ENCODE results near the gene FARS2. TPM values are rescaled to one million over a fixed set of nuclear protein-coding genes. Genes with fewer than 3 reads are reported as not detected.

FARS2 gene
- total and polyA plus RNA-seq, 2 donors (not counting 1 experiment from before 2014, with no cell fraction given), result 33.0 to 35.5 TPM

GRCh38 chr6:5513408-5513807, 252.1 kb downstream of the FARS2 start:
- TF ChIP-seq CTCF (IDR thresholded peaks at IDR 0.05) (no peak), EZH2 (IDR thresholded peaks at IDR 0.05; ENCODE audit: borderline replicate concordance, insufficient read depth, low read depth, low read length, poor library complexity, severe bottlenecking) (no peak)
- CTCF ChIA-PET, result no interaction called here
- peaks cover 4% of the 10 kb centered on the region for H3K79me2 ChIP-seq (ENCODE audit: control insufficient read depth, insufficient read depth, low read length)
- no peaks in the 10 kb centered on the region for H3K9me3 Mint-ChIP-seq (ENCODE audit: insufficient read depth)
- 100% methylated on average over 1 of the region's 6 CpGs for WGBS (ENCODE audit: insufficient coverage)
- POLR2A ChIA-PET, result no interaction called here
- H3K9ac ChIP-seq (ENCODE audit: low read length), result no peak overlapping the region
- H3K4me2 ChIP-seq (replicated peaks; ENCODE audit: low read depth, low read length, poor library complexity, severe bottlenecking), result no peak overlapping the region
- H3K27me3 ChIP-seq (replicated peaks in 1 of 4; ENCODE audit: control extremely low read depth in 1 of 4, control insufficient read depth in 3 of 4, insufficient read depth in 4 of 4, low read length in 3 of 4), result no peaks in the 10 kb centered on the region
- H3K27ac Mint-ChIP-seq, result no peak overlapping the region
- no peak overlapping the region for H3K4me3 Mint-ChIP-seq
- H3K27me3 Mint-ChIP-seq, result no peaks in the 10 kb centered on the region
- H3K36me3 ChIP-seq (replicated peaks in 1 of 2; ENCODE audit: control extremely low read depth in 1 of 2, control insufficient read depth in 1 of 2, extremely low read depth in 1 of 2, insufficient read depth in 2 of 2, low read length in 1 of 2), result no peaks in the 10 kb centered on the region
- intact Hi-C loops (cut with micrococcal nuclease), result no loop called here
- H3K4me1 Mint-ChIP-seq, result peaks cover 16% of the 10 kb centered on the region
- no peak overlapping the region for H3K27ac ChIP-seq (ENCODE audit: low read length in 2 of 2)
- no peak overlapping the region for H3K4me3 ChIP-seq (ENCODE audit: control extremely low read depth in 1 of 5, extremely low read depth in 1 of 5, insufficient read depth in 1 of 5, low read depth in 2 of 5, low read length in 4 of 5)
- peaks cover 1 to 2% of the 10 kb centered on the region in 2 donors for H3K4me1 ChIP-seq (ENCODE audit: control insufficient read depth in 2 of 2, insufficient read depth in 2 of 2, low read length in 2 of 2)
- no peaks in the 10 kb centered on the region for H4K20me1 ChIP-seq (ENCODE audit: control insufficient read depth, insufficient read depth, low read length, poor library complexity, severe bottlenecking)
- DNase-seq (no peak), ATAC-seq (ENCODE audit: low read depth) (no peak)
- H2AFZ ChIP-seq (ENCODE audit: insufficient read depth, low read depth, low read length, poor library complexity, severe bottlenecking), result no peak overlapping the region
- H3K9me3 ChIP-seq (ENCODE audit: control extremely low read depth in 1 of 3, control insufficient read depth in 2 of 3, insufficient read depth in 1 of 3, low read length in 2 of 3), result no peaks in the 10 kb centered on the region

GRCh38 chr6:5514353-5514752, 253.0 kb downstream of the FARS2 start:
- Histone ChIP-seq H2AFZ (ENCODE audit: insufficient read depth, low read depth, low read length, poor library complexity, severe bottlenecking) (no peak overlapping the region), H3K4me3 (ENCODE audit: control extremely low read depth in 1 of 5, extremely low read depth in 1 of 5, insufficient read depth in 1 of 5, low read depth in 2 of 5, low read length in 4 of 5) (no peak overlapping the region), H3K4me2 (replicated peaks; ENCODE audit: low read depth, low read length, poor library complexity, severe bottlenecking) (no peak overlapping the region), H4K20me1 (ENCODE audit: control insufficient read depth, insufficient read depth, low read length, poor library complexity, severe bottlenecking) (no peaks in the 10 kb centered on the region), H3K27ac (ENCODE audit: low read length in 2 of 2) (no peak overlapping the region), H3K9ac (ENCODE audit: low read length) (no peak overlapping the region), H3K4me1 (ENCODE audit: control insufficient read depth in 2 of 2, insufficient read depth in 2 of 2, low read length in 2 of 2) (peaks cover 5% of the 10 kb centered on the region in 2 donors), H3K27me3 (replicated peaks in 1 of 4; ENCODE audit: control extremely low read depth in 1 of 4, control insufficient read depth in 3 of 4, insufficient read depth in 4 of 4, low read length in 3 of 4) (no peaks in the 10 kb centered on the region), H3K36me3 (replicated peaks in 1 of 2; ENCODE audit: control extremely low read depth in 1 of 2, control insufficient read depth in 1 of 2, extremely low read depth in 1 of 2, insufficient read depth in 2 of 2, low read length in 1 of 2) (no peaks in the 10 kb centered on the region), H3K9me3 (ENCODE audit: control extremely low read depth in 1 of 3, control insufficient read depth in 2 of 3, insufficient read depth in 1 of 3, low read length in 2 of 3) (no peaks in the 10 kb centered on the region), H3K79me2 (ENCODE audit: control insufficient read depth, insufficient read depth, low read length) (peaks cover 4% of the 10 kb centered on the region)
- Mint-ChIP-seq H3K4me1 (peaks cover 17% of the 10 kb centered on the region), H3K9me3 (ENCODE audit: insufficient read depth) (no peaks in the 10 kb centered on the region), H3K4me3 (no peak overlapping the region), H3K27me3 (no peaks in the 10 kb centered on the region), H3K27ac (no peak overlapping the region)
- ATAC-seq (ENCODE audit: low read depth) (no peak), DNase-seq (no peak)
- no peak for TF ChIP-seq CTCF (IDR thresholded peaks at IDR 0.05)
- no peak for TF ChIP-seq EZH2 (IDR thresholded peaks at IDR 0.05; ENCODE audit: borderline replicate concordance, insufficient read depth, low read depth, low read length, poor library complexity, severe bottlenecking)
- intact Hi-C loops (cut with micrococcal nuclease), result no loop called here
- POLR2A ChIA-PET, result interaction anchor here (0.6 kb wide), 1 partner anchor 494 kb away, joined by 4 read pairs; no protein-coding TSS in a partner anchor
- CTCF ChIA-PET, result no interaction called here
